ELF-1 (cell line): ENCODE measurements around the gene RHPN2.
A peak's percentile ranks its signal among the peaks of the same experiment; 100 is the strongest.
"Not testable (repeated sequence)": the region's sequence is repeated elsewhere in the genome, so short reads cannot be mapped to it uniquely, and the experiment has no call there.

ENCODE experiments used
- DNase-seq: peaks from one replicate; pipeline ENCODE4 v3.0.0-alpha.2; 2016; ENCODE audit warnings: low read depth, low spot score

Gene RHPN2

GRCh38 chr19:33029746-33030303 lies 34.9 kb downstream of the RHPN2 start:
- no peak for DNase-seq

- not testable (repeated sequence) for DNase-seq
Measured at GRCh38 chr19:33026602-33027001, 38.1 kb downstream of the RHPN2 start.

GRCh38 chr19:33025468-33026238 lies 39.0 kb downstream of the RHPN2 start:
- DNase-seq: not testable (repeated sequence)

- peak; percentile 52 for DNase-seq
Measured at GRCh38 chr19:33024398-33024797, 40.3 kb downstream of the RHPN2 start.

GRCh38 chr19:33022472-33023116 lies 42.1 kb downstream of the RHPN2 start:
- peak; percentile 92 for DNase-seq

- DNase-seq: not testable (repeated sequence)
Measured at GRCh38 chr19:33010891-33011290, 53.8 kb downstream of the RHPN2 start.

GRCh38 chr19:33008738-33009137 lies 56.0 kb downstream of the RHPN2 start:
- no peak for DNase-seq

- DNase-seq: peak; percentile 41
Measured at GRCh38 chr19:33005440-33005839, 59.2 kb downstream of the RHPN2 start.

- DNase-seq: not testable (repeated sequence)
Measured at GRCh38 chr19:33003424-33004024, 61.2 kb downstream of the RHPN2 start.

- not testable (repeated sequence) for DNase-seq
Measured at GRCh38 chr19:33002126-33002865, 62.4 kb downstream of the RHPN2 start.

- no peak for DNase-seq
Measured at GRCh38 chr19:33000910-33001309, 63.8 kb downstream of the RHPN2 start.

- DNase-seq: no peak
Measured at GRCh38 chr19:33000510-33000909, 64.2 kb downstream of the RHPN2 start.

- no peak for DNase-seq
Measured at GRCh38 chr19:32998722-32999121, 66.0 kb downstream of the RHPN2 start.

- DNase-seq: no peak
Measured at GRCh38 chr19:32997716-32998355, 66.9 kb downstream of the RHPN2 start.

- not testable (repeated sequence) for DNase-seq
Measured at GRCh38 chr19:32997061-32997464, 67.6 kb downstream of the RHPN2 start.

GRCh38 chr19:32995966-32996365 lies 68.7 kb downstream of the RHPN2 start:
- not testable (repeated sequence) for DNase-seq

GRCh38 chr19:32988724-32989123 lies 76.0 kb downstream of the RHPN2 start:
- no peak for DNase-seq

GRCh38 chr19:32988254-32988653 lies 76.4 kb downstream of the RHPN2 start:
- DNase-seq: not testable (repeated sequence)

GRCh38 chr19:32982488-32982887 lies 82.2 kb downstream of the RHPN2 start:
- not testable (repeated sequence) for DNase-seq

- not testable (repeated sequence) for DNase-seq
Measured at GRCh38 chr19:32979807-32980206, 84.9 kb downstream of the RHPN2 start.

GRCh38 chr19:32977813-32978212 lies 86.9 kb downstream of the RHPN2 start:
- not testable (repeated sequence) for DNase-seq
